ENCODE results near the gene LHX3.

DNA sequence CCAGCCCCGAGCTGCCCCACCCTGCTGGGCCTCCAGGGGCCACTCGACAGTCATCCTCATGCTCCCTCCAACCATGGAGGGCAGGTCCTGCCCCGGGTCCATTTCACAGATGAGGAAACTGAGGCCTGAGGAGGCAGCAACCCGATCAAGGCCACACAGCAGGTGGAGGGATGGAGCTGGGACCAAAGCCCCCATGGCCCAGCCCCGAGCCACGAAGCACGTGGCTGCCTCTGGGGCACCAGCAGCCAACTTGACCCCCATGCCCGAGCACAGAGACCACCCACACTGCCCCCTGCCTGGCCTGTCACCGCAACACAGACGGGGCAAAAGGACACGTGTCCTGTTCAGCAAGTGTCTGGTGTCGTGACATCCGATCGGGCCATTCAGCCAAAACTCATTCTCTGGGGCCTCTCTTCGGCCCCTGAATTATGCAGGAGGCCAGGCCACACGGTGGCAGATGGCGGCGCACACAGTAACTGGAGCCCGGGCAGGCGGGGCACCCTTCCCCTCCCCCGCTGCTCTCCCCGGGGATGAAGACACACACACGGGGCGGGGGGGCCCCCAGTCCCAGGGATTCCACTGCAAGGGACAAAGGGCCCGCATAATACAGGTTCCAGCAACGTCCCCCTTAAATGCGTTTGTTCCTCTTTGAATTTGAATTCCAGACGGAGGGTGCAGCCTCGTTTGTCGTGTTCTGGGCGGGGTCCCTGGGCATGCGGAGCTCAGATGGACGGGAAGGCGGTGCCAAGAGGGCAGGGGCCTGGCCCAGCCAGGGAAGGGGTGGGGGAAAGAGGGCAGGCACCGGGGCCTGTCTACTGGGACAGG lies 56.8 kb downstream of the LHX3 start:
- TF ChIP-seq, protein P1, sequence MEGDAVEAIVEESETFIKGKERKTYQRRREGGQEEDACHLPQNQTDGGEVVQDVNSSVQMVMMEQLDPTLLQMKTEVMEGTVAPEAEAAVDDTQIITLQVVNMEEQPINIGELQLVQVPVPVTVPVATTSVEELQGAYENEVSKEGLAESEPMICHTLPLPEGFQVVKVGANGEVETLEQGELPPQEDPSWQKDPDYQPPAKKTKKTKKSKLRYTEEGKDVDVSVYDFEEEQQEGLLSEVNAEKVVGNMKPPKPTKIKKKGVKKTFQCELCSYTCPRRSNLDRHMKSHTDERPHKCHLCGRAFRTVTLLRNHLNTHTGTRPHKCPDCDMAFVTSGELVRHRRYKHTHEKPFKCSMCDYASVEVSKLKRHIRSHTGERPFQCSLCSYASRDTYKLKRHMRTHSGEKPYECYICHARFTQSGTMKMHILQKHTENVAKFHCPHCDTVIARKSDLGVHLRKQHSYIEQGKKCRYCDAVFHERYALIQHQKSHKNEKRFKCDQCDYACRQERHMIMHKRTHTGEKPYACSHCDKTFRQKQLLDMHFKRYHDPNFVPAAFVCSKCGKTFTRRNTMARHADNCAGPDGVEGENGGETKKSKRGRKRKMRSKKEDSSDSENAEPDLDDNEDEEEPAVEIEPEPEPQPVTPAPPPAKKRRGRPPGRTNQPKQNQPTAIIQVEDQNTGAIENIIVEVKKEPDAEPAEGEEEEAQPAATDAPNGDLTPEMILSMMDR (conservative IDR thresholded peaks at IDR 0.05; ENCODE audit: low read depth, low read length), result no peak
- TF ChIP-seq EZH2 (IDR thresholded peaks at IDR 0.05; ENCODE audit: borderline replicate concordance, low read depth, low read length, poor library complexity, severe bottlenecking), result no peak

Data from A673 (cell line).